ENCODE results near the gene CCDC197. TPM values are rescaled to one million over a fixed set of nuclear protein-coding genes. Genes with fewer than 3 reads are reported as not detected.

CCDC197 gene
- total RNA-seq, 1 experiment from 2014 or later, result not detected

DNA sequence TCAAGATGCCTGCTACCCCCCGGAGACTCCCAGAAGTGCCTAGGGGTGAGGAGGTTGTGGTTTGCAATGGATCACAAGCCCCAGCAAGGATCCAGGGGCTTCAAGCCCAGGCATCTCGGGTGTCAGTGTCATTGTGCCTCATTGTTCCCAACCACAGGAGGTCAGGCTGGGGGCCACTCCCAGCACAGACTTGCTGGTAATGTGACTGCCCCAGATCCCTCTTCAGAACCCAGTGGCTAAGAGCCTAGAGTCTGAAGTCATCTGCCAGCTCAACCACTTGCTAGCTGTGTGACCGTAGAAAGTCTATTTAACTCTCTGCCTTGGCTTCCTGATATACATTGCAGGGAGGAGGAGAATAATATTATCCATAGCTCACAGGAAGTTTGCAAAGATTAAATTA lies 13.0 kb upstream of the CCDC197 start:
- BruUV-seq (replicated peaks), result no TSS peak
- Histone ChIP-seq H3K79me2 (ENCODE audit: low read depth) (no peaks in the 10 kb centered on the region), H3F3A (ENCODE audit: insufficient read depth, low read depth) (no peaks in the 10 kb centered on the region), H4K20me1 (ENCODE audit: insufficient read depth) (no peaks in the 10 kb centered on the region), H3K9me3 (ENCODE audit: insufficient read depth, low read depth) (no peaks in the 10 kb centered on the region), H3K36me3 (ENCODE audit: low read depth) (no peaks in the 10 kb centered on the region), H3K27ac (no peak overlapping the region), H3K4me3 (no peak overlapping the region), H3K9me2 (ENCODE audit: insufficient read depth) (no peaks in the 10 kb centered on the region), H3K4me2 (no peak overlapping the region), H3K4me1 (replicated peaks; ENCODE audit: insufficient read depth) (peaks cover 11% of the 10 kb centered on the region; the same call in 1 of the 2 replicates), H2AFZ (no peak overlapping the region), H3K27me3 (ENCODE audit: insufficient read depth, low read depth) (no peaks in the 10 kb centered on the region)
- no peak for DNase-seq
- ChIA-PET CTCF (no interaction called here), POLR2A (ENCODE audit: unreplicated experiment) (no interaction called here)
- TF ChIP-seq EZH2 (IDR thresholded peaks at IDR 0.05; ENCODE audit: low read depth), result no peak
- TF ChIP-seq, protein P1, sequence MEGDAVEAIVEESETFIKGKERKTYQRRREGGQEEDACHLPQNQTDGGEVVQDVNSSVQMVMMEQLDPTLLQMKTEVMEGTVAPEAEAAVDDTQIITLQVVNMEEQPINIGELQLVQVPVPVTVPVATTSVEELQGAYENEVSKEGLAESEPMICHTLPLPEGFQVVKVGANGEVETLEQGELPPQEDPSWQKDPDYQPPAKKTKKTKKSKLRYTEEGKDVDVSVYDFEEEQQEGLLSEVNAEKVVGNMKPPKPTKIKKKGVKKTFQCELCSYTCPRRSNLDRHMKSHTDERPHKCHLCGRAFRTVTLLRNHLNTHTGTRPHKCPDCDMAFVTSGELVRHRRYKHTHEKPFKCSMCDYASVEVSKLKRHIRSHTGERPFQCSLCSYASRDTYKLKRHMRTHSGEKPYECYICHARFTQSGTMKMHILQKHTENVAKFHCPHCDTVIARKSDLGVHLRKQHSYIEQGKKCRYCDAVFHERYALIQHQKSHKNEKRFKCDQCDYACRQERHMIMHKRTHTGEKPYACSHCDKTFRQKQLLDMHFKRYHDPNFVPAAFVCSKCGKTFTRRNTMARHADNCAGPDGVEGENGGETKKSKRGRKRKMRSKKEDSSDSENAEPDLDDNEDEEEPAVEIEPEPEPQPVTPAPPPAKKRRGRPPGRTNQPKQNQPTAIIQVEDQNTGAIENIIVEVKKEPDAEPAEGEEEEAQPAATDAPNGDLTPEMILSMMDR (conservative IDR thresholded peaks at IDR 0.05), result no peak
- intact Hi-C loops (cut with micrococcal nuclease; ENCODE audit: unreplicated experiment), result no loop called here

DNA sequence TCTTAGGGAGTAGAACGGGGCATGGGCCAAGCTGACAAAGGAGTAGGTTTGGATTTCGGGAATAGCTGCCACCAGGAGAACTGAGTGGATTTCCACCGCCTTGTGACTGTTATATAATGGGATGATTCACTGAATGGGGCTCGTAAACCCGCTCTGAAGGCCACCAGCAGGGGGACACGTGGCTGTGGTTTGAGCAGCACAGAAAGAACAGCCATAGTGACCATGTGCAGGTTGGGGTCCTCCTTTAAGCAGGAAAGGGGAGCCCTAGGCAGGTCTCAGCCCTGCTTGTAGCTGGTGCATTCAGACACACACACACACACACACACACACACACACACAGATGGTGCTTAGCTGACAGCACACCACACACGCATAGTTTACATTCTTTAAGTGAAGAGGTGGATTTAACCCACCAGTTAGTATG lies 12.1 kb upstream of the CCDC197 start:
- H3K27ac ChIP-seq, result no peak overlapping the region
- H3K79me2 ChIP-seq (ENCODE audit: low read depth), result no peaks in the 10 kb centered on the region
- no peaks in the 10 kb centered on the region for H3F3A ChIP-seq (ENCODE audit: insufficient read depth, low read depth)
- POLR2A ChIA-PET (ENCODE audit: unreplicated experiment), result no interaction called here
- no peaks in the 10 kb centered on the region for H3K9me2 ChIP-seq (ENCODE audit: insufficient read depth)
- no peak for DNase-seq
- no peaks in the 10 kb centered on the region for H3K36me3 ChIP-seq (ENCODE audit: low read depth)
- no peak overlapping the region for H3K4me3 ChIP-seq
- no peaks in the 10 kb centered on the region for H3K27me3 ChIP-seq (ENCODE audit: insufficient read depth, low read depth)
- CTCF ChIA-PET, result no interaction called here
- intact Hi-C loops (cut with micrococcal nuclease; ENCODE audit: unreplicated experiment), result no loop called here
- TF ChIP-seq EZH2 (IDR thresholded peaks at IDR 0.05; ENCODE audit: low read depth), result no peak
- TF ChIP-seq, protein P1 (conservative IDR thresholded peaks at IDR 0.05), result no peak
- H4K20me1 ChIP-seq (ENCODE audit: insufficient read depth), result no peaks in the 10 kb centered on the region
- BruUV-seq (replicated peaks), result no TSS peak
- H3K4me1 ChIP-seq (replicated peaks; ENCODE audit: insufficient read depth), result peaks cover 11% of the 10 kb centered on the region; the same call in 1 of the 2 replicates
- H3K4me2 ChIP-seq, result no peak overlapping the region
- no peaks in the 10 kb centered on the region for H3K9me3 ChIP-seq (ENCODE audit: insufficient read depth, low read depth)
- H2AFZ ChIP-seq, result no peak overlapping the region

DNA sequence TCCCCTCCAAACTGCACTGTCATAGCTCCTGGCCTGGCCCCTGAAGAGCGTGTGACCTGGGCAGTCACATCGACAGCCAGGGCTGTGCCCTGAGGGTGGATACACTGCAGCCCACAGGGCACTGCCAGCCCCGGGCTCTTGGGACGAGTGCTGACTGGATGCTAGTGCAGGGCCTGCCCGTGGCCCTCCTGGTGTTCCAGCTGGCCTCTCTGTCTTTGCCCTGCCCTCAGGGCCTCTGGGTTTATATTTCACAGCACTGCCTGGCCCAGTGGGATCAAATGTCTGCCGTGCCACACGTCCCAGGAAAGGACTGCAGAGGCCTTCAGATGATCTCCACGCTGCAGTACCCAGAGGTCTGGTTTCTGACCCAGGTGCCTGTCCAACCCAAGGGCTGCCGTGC lies 10.1 kb upstream of the CCDC197 start:
- Histone ChIP-seq H3K79me2 (ENCODE audit: low read depth) (no peaks in the 10 kb centered on the region), H3K4me1 (replicated peaks; ENCODE audit: insufficient read depth) (peaks cover 11% of the 10 kb centered on the region; the same call in 1 of the 2 replicates), H3K9me2 (ENCODE audit: insufficient read depth) (no peaks in the 10 kb centered on the region), H3K36me3 (ENCODE audit: low read depth) (no peaks in the 10 kb centered on the region), H2AFZ (no peak overlapping the region), H3K9me3 (ENCODE audit: insufficient read depth, low read depth) (no peaks in the 10 kb centered on the region), H3K4me2 (0 out of 2 replicates have a peak overlapping the region, but pooled peaks have one; percentile 13), H3K27me3 (ENCODE audit: insufficient read depth, low read depth) (no peaks in the 10 kb centered on the region), H4K20me1 (ENCODE audit: insufficient read depth) (no peaks in the 10 kb centered on the region), H3F3A (ENCODE audit: insufficient read depth, low read depth) (no peaks in the 10 kb centered on the region), H3K27ac (no peak overlapping the region), H3K4me3 (no peak overlapping the region)
- BruUV-seq (replicated peaks), result no TSS peak
- DNase-seq, result peak in 1 of 2 experiments; percentile 31
- ChIA-PET POLR2A (ENCODE audit: unreplicated experiment) (no interaction called here), CTCF (no interaction called here)
- no peak for TF ChIP-seq EZH2 (IDR thresholded peaks at IDR 0.05; ENCODE audit: low read depth)
- TF ChIP-seq, protein P1 (conservative IDR thresholded peaks at IDR 0.05), result no peak
- intact Hi-C loops (cut with micrococcal nuclease; ENCODE audit: unreplicated experiment), result no loop called here
